HG02852 (cell line): Measurements from ENCODE around the gene PET100.

Source experiments
- ATAC-seq: cut with Tn5 transposase; IDR thresholded peaks from one replicate; pipeline ENCODE4 v1.9.1; 2021; ENCODE audit warnings: mild to moderate bottlenecking, moderate library complexity; ENCODE audit not compliant: unreplicated experiment

Gene PET100

GRCh38 chr19:7611541-7612279 lies 17.9 kb upstream of the PET100 start:
- ATAC-seq = no peak

- no peak for ATAC-seq
Measured at GRCh38 chr19:7612282-7613274, 17.0 kb upstream of the PET100 start.

GRCh38 chr19:7614859-7615741 lies 14.5 kb upstream of the PET100 start:
- ATAC-seq = no peak

GRCh38 chr19:7617172-7617571 lies 12.4 kb upstream of the PET100 start:
- no peak for ATAC-seq

- no peak for ATAC-seq
Measured at GRCh38 chr19:7617735-7618134, 11.9 kb upstream of the PET100 start.

GRCh38 chr19:7618348-7618747 lies 11.2 kb upstream of the PET100 start:
- no peak for ATAC-seq

GRCh38 chr19:7618771-7619510 lies 10.7 kb upstream of the PET100 start:
- no peak for ATAC-seq

- no peak for ATAC-seq
Measured at GRCh38 chr19:7619671-7620441, 9.7 kb upstream of the PET100 start.

GRCh38 chr19:7620442-7621412 lies 8.9 kb upstream of the PET100 start:
- ATAC-seq = no peak

GRCh38 chr19:7622933-7623685 lies 6.5 kb upstream of the PET100 start:
- no peak for ATAC-seq

GRCh38 chr19:7623725-7624603 lies 5.6 kb upstream of the PET100 start:
- ATAC-seq = no peak

- ATAC-seq = no peak
Measured at GRCh38 chr19:7624810-7625209, 4.8 kb upstream of the PET100 start.

GRCh38 chr19:7625763-7626372 lies 3.7 kb upstream of the PET100 start:
- ATAC-seq = no peak

- ATAC-seq = no peak
Measured at GRCh38 chr19:7627166-7627565, 2.4 kb upstream of the PET100 start.

- ATAC-seq = no peak
Measured at GRCh38 chr19:7628589-7629311, 843 bp upstream of the PET100 start.

GRCh38 chr19:7631577-7631976 lies 2.0 kb downstream of the PET100 start:
- no peak for ATAC-seq
